T-helper 2 cell (primary cell): Measurements from ENCODE around the gene BRCA1.
"Not testable (repeated sequence)": the region's sequence is repeated elsewhere in the genome, so short reads cannot be mapped to it uniquely, and the experiment has no call there.

ENCODE experiments used
- DNase-seq, 5 experiments: peaks; one replicate each; pipeline versions ENCODE4 v3.0.0 to v3.0.0-alpha.2; 2012 to 2022
- total RNA-seq, 2 donors: gene quantifications; one replicate each; lab custom pipeline; 2026; lab: John Stamatoyannopoulos, UW

BRCA1 gene
- total RNA-seq, result 1.6 to 7.8 reads per million in 2 donors

DNA sequence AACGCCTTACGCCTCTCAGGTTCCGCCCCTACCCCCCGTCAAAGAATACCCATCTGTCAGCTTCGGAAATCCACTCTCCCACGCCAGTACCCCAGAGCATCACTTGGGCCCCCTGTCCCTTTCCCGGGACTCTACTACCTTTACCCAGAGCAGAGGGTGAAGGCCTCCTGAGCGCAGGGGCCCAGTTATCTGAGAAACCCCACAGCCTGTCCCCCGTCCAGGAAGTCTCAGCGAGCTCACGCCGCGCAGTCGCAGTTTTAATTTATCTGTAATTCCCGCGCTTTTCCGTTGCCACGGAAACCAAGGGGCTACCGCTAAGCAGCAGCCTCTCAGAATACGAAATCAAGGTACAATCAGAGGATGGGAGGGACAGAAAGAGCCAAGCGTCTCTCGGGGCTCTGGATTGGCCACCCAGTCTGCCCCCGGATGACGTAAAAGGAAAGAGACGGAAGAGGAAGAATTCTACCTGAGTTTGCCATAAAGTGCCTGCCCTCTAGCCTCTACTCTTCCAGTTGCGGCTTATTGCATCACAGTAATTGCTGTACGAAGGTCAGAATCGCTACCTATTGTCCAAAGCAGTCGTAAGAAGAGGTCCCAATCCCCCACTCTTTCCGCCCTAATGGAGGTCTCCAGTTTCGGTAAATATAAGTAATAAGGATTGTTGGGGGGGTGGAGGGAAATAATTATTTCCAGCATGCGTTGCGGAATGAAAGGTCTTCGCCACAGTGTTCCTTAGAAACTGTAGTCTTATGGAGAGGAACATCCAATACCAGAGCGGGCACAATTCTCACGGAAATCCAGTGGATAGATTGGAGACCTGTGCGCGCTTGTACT is at the start of gene BRCA1:
Gene BRCA1 (minus strand): TSS at position 232 of the 834 bp plus-strand sequence. CDS start 1,268 bp downstream, outside the sequence.
- DNase-seq, result peak; percentile 66 to 99 (median 90)

DNA sequence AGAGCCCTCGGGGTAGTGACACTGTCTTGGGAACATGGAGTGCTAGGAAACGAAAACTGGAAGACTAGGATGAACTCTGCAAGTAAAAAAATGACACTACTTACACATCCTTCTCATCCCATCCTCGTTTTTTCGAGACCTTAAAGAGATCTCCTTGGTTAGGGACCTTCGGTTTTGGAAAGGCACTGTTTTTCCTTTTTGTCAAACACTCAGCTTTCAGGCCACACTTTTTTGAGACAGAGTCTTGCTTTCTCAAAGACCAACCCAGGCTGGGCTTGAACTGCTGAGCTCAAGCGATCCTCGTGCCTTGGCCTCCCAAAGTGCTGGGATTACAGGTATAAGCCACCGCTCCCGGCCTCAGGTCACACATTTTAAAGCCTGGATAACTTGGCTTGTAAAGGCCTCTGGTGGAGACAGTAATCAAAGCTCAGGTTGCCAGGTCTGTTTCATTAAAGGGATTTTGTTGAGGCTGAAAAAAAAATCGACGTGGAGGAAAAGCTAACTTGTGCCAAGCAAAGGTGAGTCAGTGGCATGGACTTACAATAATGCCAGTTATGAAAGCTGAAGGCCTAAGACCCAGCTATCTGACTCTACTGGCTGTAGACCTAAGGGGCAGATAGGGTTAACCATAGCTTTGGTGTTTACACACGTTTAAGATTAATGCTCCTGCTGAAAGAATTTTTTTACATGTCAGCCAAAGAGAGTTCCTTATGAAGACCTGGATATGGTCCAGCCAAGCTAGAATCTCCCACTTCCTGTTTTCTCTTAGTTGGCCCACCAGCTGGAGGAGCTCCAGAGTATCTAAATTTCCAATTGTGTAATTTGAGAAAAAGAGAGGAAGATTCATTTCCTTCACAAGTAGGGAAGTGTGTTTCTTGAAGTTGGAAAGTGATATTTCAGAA is 46.7 kb upstream of the BRCA1 start:
- peak in 1 of 5 experiments; percentile 33 for DNase-seq

DNA sequence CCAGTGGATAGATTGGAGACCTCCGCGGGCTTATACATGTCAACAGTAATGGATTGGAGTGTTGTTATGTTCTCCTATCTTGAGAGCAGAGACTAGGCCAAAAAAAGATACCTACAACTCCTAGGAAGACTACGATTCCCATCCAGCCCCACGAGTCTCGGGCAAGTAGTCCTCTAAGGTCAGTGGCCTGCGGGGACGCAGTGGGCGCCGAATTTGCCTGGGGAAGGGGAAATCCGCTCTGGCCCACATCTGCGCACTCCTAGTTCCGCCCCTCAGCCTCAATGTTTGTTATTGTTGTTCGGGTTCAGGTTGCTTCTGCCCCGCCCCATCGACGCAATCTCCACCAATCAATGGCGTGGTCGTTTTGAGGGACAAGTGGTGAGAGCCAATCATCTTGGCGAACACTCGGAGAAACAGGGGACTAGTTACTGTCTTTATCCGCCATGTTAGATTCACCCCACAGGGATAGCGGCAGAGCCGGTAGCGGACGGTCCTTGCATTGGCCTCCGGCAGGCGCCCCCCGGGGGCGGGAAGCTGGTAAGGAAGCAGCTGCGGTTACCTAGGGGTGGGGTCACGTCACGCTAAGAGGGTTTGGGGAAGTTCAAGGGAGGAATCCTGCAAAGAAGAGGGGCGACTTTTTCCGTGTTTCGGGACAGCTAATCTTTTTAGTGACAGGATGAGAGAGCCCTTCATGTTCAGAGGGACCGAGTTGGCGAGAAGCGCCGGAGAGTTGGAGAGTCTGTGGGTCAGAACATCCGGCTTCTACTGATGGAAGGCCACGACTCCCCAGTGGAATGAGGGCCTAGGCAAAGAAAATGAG is 45.8 kb upstream of the BRCA1 start, which contains the start of gene NBR1:
Gene NBR1 (plus strand): TSS at position 449 of the 820 bp plus-strand sequence. CDS start 4,586 bp downstream, outside the sequence.
- DNase-seq, result peak; percentile 68 to 99 (median 91)

DNA sequence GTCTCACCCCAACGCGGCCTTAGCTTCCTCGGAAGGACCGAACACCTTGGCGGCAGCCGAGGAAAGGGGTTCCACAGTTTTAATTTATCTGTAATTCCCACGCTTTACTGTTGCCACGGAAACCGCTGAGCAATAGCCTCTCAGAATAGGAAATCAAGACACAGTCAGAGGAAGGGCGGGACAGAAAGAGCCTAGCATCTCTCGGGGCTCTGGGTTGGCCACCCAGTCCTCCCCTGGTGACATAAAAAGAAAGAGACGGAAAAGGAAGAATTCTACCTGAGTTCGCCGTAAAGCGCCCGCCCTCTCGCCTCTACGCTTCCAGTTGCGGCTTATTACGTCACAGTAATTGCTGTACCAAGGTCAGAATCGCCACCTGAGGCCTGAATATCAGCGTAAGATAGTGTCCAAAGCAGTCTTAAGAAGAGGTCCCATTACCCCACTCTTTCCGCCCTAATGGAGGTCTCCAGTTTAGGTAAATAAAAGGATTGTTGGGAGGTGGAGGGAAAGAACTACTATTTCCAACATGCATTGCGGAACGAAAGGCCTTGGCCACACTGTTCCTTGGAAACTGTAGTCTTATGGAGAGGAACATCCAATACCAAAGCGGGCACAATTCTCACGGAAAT is 45.1 kb upstream of the BRCA1 start:
- DNase-seq, result peak; percentile 62 to 97 (median 87)

DNA sequence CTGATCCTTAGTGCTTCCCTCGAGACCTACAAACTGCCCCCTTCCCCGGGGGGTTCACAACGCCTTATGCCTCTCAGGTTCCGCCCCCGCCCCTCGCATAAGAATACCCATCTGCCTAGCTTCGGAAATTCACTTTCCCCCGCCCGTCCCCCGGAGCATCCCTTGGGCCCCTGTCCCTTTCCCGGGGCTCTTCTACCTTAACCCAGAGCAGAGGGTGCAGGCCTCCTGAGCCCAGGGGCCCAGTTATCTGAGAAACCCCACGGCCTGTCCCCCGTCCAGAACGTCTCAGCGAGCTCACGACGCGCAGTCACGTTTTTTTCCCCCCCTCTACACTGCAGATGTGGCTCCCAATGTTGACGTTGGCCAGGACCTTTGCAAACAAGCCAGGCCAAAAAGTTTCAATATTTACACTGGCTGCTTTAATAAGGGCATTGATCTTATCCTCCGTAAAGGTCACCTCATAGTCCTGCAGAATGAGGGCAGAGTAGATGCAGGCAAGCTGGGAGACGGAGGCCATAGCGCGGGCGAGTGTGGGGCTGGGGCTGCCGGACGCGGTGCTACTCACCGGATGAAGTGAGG is 44.5 kb upstream of the BRCA1 start:
- DNase-seq, result peak in 1 of 5 experiments; percentile 44

DNA sequence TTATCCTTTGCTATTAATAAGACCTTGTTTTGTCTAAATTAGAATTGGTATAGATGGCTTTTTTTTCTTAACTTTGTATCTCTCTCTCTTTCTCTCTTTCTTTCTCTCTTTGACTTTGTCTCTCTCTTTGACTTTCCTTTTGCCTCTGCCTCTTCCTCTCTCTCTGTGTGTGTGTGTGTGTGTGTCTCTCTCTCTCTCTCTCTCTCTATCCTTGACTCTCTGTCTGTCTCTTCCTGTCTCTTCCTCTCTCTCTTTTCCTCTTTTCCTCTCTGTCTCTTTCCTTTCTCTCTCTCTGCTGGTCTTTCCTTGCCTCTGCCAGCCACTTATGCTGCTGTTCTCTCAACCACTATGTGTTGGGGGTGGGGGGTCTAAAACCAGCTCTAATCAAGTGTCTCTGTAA is 40.8 kb upstream of the BRCA1 start:
- DNase-seq, result not testable (repeated sequence)

DNA sequence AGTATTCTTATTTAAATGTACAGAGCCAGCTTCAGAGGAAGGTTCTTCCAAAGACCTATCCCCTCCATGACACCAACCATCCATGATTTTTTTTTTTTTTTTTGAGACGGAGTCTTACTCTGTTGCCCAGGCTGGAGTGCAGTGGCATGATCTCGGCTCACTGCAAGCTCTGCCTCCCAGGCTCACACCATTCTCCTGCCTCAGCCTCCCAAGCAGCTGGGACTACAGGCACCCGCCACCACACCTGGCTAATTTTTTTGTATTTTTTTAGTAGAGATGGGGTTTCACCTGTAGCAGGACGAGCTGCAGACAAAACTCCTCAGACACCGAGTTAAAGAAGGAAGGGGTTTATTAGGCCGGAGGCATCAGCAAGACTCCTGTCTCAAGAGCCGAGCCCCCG is 34.8 kb upstream of the BRCA1 start:
- not testable (repeated sequence) for DNase-seq

DNA sequence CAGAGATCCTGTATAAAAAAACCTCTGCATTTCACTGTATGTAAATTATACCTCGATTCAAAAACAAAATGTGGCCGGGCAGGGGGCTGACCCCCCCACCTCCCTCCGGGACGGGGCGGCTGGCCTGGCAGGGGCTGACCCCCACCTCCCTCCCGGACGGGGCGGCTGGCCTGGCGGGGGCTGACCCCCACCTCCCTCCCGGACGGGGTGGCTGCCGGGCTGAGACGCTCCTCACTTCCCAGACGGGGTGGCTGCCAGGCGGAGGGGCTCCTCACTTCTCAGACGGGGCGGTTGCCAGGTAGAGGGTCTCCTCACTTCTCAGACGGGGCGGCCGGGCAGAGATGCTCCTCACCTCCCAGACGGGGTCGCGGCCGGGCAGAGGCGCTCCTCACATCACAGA is 34.1 kb upstream of the BRCA1 start:
- DNase-seq, result not testable (repeated sequence)

DNA sequence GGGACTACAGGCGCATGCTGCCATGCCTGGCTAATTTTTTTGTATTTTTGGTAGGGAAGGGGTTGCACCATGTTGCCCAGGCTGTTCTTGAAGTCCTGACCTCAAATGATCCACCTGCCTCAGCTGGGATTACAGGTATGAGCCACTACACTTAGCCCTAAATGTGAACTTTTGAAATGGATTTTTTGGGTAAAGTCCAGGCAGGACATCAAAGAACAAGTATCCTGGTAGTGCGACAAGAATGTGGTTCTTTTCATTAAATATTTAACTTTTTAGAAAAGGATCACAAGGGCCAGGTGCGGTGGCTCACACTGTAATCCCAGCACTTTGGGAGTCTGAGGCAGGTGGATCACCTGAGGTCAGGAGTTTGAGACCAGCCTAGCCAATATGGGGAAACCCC is 30.5 kb upstream of the BRCA1 start:
- DNase-seq, result no peak

DNA sequence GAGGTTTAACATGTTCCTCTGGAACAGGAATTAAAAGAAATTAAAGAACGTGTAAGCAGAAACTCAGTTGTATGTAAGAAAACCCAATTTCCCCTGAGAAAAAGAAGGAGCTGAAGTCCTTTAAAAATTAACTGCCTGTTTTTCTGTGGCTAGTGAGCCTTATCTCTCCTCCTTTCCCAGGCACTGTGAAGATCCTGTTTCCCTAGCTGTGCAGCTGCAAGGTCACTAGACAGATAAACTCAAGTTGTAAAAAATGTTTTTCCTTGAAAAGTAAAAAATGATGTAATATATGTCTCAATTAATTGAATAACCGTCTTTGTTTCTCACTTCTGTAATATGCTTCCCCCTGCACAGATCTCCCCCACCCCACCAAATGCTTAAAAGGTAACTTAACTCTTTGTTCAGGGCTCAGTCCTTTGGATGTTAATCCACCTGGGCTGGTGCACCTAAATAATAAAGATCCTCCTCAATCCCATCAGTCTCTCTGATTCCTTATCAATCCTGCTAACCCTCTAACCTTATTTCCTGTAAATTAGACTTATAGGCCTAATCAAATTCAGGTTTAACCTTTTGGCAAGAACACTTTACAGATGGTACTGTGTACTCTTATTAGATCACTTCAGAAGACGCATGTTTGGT is 28.2 kb upstream of the BRCA1 start:
- DNase-seq, result not testable (repeated sequence)

DNA sequence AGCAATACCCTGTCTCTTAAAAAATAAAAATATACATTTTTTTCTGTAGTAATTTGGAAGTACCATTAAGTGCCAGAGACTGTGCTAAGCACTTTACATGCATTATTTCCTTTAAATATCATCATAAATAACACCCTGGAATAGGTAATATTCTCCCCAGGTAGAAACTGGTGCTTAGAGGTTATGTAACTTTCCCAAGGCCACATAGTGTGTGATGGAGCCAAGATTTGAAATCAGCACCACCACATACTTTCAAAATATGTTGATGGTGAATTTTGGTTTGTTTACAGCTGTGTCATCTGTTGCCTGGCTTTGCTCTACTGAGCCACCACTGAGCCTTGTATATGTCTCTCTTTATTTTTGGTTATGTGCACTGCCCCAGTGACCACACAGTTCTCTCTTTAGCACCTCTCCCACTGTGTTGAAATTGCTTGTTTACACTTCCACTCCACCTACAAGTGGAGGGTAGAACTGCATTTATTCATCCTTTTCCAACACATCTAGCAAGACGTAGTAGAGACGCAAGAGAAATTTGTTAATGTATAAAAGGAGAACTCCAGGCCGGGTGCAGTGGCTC is 26.8 kb upstream of the BRCA1 start:
- DNase-seq, result no peak

DNA sequence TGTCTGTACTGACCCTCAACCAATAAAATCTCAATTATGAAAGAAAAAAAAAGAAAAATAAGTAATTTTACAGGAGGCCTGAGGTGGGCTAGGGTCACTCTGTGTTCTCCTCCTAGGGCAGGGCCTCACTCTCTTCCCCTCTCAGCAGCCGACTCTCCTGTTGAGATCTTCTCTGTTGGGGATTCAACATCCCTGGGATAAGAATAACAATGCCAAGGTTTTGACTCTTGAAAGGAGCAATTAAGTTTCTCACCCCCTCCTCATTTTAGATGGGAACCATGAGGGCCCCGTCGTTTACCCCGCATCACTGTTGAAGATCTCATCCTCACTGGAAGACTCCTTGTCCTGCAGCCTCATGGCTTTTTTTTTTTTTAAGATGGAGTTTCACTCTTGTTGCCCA is 21.5 kb upstream of the BRCA1 start:
- DNase-seq, result no peak

DNA sequence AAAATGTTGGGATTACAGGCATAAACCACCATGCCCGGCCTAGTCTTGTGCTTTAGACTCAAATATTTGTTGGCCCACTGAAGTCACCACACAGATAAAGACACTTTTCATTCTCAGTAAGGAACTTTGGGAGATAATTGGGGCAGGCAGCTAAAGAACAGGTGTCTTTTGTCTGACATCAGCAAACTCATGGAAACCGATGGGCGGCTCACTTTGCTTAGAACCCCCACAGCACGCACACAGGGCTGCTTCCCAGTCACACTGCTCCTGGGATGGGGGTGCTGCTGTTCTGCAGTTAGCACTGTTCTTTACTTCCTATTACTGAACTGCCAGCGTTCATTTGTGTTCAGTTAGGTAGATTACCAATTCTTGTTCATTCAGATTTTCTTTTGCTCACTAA is 18.0 kb upstream of the BRCA1 start:
- DNase-seq, result no peak

DNA sequence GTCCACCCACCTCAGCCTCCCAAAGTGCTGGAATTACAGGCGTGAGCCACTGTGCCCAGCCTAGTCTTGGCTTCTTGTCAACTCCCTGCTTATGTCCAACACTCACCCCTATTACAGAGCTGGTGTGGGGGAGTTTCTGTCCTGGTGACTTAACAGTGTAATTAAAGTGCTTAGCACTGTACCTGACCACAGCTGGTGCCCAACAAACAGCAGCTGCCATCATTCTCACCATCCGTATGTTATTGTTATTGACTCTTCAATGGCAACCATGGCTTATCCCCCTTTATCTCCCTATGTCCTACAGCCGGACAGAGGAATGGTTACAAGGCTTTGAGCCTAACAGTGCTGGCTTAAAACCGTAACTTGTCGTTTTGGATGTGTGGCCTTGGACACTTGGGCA is 17.0 kb upstream of the BRCA1 start:
- no peak for DNase-seq

DNA sequence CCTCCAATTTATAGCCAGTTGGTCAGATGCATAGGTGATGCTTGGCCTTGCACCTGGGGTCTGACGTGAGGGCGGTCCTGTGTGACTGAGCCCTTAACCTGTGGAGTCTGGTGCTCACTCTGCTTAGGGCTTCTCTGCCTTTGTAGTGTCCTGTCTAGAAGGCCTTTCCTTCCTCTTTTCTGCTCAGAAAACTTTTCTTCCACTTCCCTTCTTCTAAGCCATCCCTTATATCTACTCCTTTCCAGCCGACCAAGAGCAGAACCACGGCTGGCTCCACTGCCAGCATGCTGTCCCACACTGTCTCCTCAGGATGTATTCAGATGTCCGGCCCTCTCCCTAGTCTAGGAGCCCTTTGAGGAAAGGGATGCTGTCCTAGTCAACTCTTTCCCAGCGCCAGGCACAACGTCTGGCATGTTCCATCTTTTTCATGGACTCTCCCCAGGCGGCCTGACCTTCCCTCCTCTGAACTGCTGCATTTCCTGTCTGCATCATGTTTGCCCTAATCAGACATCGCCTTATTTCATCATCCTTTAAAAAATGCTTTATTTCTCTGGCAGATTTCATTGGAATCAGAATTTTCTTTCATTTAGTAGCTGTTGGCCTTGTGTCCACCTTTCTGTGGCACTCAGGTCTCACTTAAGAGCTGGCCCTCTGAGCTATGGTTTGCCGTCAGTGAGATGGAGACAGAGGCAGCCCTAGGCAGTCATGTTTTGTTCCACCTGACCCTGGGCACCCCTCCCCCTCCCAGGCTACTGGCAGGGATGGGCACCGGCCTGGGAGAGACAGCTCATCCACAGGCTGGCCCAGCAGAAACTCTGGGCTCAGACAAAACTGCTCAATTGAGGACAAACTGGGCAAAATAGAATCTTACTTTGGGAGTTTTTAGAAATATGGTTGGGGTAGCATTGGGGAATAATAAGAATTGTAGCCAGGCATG is 15.5 kb upstream of the BRCA1 start:
- no peak for DNase-seq

DNA sequence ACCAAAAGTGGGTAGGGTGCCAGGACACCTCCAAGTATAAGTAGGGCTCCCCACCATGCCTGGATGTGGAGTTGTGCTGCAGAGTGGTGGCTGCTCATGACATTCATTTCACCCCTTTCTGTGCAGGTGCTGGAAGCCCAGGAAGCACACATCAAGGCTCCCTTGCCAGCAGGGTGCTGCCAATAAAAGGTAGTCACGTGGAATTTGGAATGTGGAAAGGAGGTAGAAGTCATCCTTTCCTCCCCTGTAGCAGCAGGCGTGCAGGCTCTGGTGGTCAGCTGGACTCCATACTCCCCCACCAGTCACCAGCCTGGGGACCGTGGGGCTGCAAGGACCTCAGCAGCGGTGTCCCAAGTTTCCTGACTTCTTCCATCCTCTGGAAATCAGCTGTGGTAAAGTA is 13.4 kb upstream of the BRCA1 start:
- not testable (repeated sequence) for DNase-seq

DNA sequence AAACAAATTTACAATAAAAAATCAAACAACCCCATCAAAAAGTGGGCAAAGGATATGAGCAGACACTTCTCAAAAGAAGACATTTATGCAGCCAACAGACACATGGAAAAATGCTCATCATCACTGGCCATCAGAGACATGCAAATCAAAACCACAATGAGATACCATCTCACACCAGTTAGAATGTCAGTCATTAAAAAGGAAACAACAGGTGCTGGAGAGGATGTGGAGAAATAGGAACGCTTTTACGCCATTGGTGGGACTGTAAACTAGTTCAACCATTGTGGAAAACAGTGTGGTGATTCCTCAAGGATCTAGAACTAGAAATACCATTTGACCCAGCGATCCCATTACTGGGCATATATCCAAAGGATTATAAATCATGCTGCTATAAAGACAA is 11.4 kb upstream of the BRCA1 start:
- peak in 1 of 5 experiments; percentile 26 for DNase-seq

DNA sequence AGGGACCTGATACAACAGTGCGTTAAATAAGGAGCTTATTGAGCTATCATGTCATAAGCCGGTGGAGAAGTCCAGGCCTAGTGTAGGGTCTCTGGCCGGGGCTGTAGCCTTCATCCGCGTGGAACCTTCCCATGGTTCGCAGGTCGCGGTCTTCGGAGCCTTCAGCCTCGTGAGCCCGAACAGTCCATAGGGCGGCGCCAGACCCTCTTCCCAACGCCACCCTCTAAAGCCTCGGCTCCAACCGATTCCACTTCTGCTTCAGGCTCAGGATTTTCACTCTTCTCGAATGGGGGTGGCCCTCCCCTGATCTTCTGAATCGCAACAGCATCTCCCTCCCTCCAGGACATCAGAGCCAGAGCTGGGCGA is 10.3 kb upstream of the BRCA1 start:
- no peak for DNase-seq

DNA sequence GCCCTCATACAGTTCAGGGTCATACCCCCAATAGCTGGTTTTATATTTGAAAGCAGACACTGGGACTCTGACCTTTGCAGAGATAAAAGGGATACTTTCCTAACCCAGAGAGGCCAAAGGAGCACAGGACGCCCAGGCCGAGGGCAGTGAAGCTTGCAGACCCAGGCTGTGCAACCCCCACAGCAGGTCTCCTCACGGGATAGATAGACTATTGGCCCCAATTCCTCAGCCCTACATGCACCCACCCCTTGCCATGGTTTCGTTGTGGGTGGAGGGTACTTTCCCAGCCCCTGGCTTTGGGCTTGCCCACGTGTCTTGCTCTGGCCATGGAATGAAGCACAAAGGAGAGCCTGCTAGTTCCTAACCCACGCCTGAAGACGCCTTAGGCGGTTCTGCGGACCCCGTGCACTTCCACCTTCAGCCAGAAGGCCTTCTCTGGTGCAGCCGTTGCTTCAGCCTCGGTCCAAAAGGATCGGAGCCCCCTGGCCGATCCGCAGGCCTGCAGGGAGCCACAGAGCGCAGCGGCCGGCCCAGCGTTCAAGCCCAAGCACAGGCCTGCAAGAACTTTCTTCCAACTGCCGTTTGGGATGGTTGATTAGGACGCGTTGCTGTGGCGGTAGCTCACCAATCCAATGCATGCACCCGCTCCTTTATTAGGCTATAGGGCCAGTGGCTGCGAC is 9.8 kb upstream of the BRCA1 start:
- no peak for DNase-seq
